Transverse colon (tissue), 4 donors: ENCODE results near the gene SNX6.

ENCODE experiments used
- EP300 ChIP-seq: sonication (generic); formaldehyde crosslinking; IDR thresholded peaks from one replicate; pipeline ENCODE4 v1.6.1; 2017; ENCODE audit warnings: antibody characterized with exemption, low read depth
- POLR2AphosphoS5 ChIP-seq, 3 donors: sonication (generic); formaldehyde crosslinking; IDR thresholded peaks; one replicate each; pipeline ENCODE4 v1.6.1; 2016; ENCODE audit warnings: antibody characterized with exemption in 3 of 3
- TF ChIP-seq, protein P1 (sequence below), 5 experiments: fragments of 200-600 bp in 3 of 5; fragments of 450-650 bp in 2 of 5; sonication (generic) in 3 of 5; IDR thresholded peaks; 1 replicate in 2 of 5; 2 replicates in 3 of 5; pipeline ENCODE4 v1.5.1; 2016 to 2017; ENCODE audit warnings: antibody characterized with exemption in 5 of 5, inconsistent platforms in 3 of 5, mild to moderate bottlenecking in 2 of 5, moderate library complexity in 1 of 5

DNA sequence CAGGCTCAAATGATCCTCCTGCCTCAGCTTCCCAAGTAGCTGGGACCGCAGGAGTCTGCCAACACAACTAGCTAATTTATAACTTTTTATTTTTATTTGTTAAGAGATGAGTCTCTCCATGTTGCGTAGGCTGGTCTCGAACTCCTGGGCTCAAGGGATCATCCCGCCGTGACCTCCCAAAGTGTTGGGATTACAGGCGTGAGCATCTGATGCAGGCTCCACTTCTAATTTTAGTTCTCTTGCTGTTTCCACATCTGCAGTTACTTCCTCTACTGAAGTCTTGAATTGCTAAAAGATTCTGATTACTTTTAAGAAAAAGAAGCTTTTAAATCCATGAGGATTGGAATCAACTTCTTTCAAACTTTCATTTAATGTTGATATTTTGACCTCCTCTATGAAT, 13.4 kb upstream of the SNX6 start:
- TF ChIP-seq, protein P1, sequence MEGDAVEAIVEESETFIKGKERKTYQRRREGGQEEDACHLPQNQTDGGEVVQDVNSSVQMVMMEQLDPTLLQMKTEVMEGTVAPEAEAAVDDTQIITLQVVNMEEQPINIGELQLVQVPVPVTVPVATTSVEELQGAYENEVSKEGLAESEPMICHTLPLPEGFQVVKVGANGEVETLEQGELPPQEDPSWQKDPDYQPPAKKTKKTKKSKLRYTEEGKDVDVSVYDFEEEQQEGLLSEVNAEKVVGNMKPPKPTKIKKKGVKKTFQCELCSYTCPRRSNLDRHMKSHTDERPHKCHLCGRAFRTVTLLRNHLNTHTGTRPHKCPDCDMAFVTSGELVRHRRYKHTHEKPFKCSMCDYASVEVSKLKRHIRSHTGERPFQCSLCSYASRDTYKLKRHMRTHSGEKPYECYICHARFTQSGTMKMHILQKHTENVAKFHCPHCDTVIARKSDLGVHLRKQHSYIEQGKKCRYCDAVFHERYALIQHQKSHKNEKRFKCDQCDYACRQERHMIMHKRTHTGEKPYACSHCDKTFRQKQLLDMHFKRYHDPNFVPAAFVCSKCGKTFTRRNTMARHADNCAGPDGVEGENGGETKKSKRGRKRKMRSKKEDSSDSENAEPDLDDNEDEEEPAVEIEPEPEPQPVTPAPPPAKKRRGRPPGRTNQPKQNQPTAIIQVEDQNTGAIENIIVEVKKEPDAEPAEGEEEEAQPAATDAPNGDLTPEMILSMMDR (IDR thresholded peaks at IDR 0.05) = no peak
- TF ChIP-seq POLR2AphosphoS5 (IDR thresholded peaks at IDR 0.05) (no peak), EP300 (no peak)
